GM18520 (cell line): ENCODE measurements around the gene FBXO40.
"Not testable (repeated sequence)": the region's sequence is repeated elsewhere in the genome, so short reads cannot be mapped to it uniquely, and the experiment has no call there.

Experiments used
- ATAC-seq: cut with Tn5 transposase; IDR thresholded peaks from one replicate; pipeline ENCODE4 v1.9.1; 2021; ENCODE audit not compliant: unreplicated experiment

The FBXO40 gene, protein sequence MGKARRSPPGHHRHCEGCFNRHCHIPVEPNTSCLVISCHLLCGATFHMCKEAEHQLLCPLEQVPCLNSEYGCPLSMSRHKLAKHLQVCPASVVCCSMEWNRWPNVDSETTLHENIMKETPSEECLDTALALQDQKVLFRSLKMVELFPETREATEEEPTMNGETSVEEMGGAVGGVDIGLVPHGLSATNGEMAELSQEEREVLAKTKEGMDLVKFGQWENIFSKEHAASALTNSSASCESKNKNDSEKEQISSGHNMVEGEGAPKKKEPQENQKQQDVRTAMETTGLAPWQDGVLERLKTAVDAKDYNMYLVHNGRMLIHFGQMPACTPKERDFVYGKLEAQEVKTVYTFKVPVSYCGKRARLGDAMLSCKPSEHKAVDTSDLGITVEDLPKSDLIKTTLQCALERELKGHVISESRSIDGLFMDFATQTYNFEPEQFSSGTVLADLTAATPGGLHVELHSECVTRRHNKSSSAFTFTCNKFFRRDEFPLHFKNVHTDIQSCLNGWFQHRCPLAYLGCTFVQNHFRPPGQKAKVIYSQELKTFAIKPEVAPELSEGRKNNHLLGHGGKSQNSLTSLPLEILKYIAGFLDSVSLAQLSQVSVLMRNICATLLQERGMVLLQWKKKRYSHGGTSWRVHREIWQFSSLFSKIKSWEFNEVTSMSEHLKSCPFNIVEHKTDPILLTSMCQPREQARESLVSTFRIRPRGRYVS

GRCh38 chr3:121592856-121593702 lies at the start of gene FBXO40:
Gene FBXO40 (plus strand): TSS chr3:121593379. CDS start chr3:121620576, 27,197 bp downstream.
- ATAC-seq: no peak

DNA sequence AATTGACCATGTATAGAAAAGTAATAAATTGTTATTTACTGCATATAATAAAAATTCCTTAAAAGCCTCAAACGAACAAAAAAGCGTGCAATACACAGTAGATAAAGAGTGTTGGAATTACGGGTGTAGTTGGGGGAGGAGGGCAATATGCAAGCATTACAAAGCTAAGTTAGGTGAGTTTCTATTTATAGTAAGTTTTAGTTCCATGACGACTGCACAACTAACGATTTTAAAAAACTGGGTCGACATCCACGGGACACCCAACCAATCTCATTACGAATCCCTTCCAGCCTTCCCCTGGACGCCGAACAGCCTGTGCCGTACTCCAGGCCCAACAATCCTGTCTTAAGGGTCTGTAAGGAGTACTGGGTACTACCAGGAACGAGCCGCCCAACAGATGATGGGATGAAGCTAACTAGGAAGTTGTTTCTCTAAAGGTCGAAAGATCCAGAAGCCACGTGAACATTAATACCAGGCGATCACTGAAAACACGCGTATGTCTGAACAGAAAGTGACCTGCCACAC lies 48.1 kb upstream of the FBXO40 start:
- ATAC-seq: no peak

DNA sequence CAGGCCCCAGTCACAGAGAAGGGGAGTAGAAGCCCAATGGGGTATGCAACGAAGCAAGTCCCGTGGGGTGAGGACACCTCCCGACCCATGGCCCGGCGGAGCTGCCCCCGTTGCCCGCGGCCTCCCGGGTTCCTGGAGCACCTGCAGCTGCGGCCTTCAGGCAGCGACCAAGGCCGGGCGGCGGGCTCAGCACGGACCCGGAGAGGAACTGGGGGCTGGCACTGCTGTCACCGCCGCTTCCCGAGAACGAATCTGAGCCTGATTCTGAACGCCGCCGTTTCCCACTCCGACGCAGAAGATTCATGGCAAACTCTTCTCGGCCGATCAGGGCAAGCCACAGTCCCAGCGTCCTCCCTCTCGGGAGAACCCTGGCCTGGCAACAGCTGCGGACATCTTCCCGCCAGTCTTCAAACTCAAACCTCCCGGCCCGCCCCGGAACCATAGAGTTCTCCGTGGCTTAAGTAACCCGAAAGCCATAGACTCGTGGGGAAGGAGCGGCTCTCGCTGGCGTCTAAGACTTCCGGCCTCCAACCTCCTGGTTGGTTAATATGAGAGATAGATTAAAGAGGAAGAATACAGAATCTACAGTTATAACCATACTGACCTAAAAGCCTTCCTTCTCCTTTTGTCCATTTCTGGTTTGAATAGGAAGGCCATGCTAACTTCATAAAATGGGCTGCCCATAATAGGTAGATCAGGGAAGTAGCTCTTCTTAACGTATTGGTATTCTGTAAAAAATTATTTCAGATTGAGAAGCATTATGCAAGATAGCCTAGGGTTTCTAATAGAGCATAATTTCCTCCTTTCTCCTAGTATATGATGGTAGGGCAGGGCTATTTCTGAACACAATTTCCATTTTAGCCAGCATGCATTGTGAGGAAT lies 47.4 kb upstream of the FBXO40 start, which contains the start of gene POLQ:
POLQ (minus strand) TSS at position 415 of the 882 bp plus-strand sequence; CDS start at position 304, 111 bp downstream.
- peak; percentile 72 for ATAC-seq

- ATAC-seq: no peak
Measured at GRCh38 chr3:121552379-121552778, 40.8 kb upstream of the FBXO40 start.

- no peak for ATAC-seq
Measured at GRCh38 chr3:121552797-121553196, 40.4 kb upstream of the FBXO40 start.

DNA sequence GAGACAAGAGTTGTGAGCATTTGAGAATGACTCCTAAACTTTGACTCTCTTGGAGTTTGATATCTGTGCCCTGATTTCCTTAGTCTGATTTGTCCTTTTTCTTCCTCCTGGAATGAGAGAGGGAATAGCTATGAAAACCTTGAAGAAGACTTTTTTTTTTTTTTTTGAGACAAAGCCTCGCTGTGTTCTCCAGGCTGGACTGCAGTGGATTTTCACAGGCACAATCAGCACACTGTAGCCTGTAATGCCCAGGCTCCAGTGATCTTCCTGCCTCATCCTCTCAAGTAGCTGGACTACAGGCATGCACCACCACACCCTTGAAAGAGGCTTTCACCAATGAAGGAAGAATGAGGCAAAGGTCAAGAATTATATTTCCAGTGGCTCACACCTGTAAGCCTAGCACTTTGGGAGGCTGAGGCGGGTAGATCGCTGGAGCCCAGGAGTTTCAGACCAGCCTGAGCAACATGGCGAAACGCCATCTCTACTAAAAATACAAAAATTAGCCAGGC lies 35.7 kb upstream of the FBXO40 start:
- ATAC-seq: no peak

DNA sequence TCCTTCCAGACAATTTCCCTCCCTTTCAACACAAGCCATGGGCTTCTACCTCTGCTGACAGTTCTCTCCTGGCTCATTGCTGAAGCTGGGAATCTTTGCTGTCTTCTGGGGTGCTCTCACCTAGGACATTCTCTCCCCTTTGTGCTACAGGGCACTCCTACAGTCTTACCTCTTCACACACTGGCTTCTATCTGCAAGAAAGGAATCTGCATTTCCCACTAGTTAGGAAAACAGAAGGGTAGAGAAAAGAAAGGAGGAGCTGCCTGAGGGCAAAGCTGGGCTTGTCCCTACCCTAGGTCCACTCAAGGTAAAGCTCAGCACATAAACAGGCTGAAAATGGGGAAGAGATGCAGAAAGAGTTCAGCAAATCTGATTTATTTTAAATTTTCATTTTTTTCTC lies 31.0 kb upstream of the FBXO40 start:
- no peak for ATAC-seq

DNA sequence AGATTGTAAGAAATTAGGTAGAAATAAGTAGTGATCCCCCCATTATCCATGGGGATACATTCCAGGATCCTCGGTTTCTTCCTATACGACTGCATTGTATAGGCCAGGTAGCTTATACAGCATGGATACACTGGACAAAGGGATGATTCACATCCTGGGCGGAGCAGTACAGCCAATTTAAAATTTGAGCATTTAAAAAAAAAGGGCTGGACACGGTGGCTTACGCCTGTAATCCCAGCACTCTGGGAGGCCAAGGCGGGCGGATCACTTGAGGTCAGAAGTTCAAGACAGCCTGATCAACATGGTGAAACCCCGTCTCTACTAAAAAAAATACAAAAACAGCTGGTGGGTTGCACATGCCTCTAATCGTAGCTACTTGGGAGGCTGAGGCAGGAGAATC lies 26.4 kb upstream of the FBXO40 start:
- no peak for ATAC-seq

GRCh38 chr3:121567649-121568048 lies 25.5 kb upstream of the FBXO40 start, which contains the start of gene ARGFX:
Gene ARGFX (plus strand): TSS chr3:121567949. CDS start chr3:121570714, 2,765 bp downstream.
- no peak for ATAC-seq

DNA sequence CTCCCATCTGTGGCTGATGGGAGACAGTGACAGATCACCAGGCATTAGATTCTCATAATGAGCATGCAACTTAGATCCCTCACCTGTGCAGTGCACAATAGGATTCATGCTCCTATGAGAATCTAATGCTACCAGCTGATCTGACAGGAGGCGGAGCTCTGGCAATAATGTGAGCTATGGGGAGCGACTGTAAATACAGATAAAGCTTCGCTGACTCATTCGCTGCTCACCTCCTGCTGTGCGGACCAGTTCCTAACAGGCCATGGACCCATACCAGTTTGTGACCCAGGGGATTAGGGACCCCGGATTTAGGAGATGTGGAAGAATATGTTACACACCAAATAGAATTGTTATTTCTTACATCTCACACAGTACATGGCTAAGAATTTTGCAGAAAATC lies 18.7 kb upstream of the FBXO40 start:
- ATAC-seq: no peak

GRCh38 chr3:121581691-121582090 lies 11.5 kb upstream of the FBXO40 start:
- ATAC-seq: no peak

DNA sequence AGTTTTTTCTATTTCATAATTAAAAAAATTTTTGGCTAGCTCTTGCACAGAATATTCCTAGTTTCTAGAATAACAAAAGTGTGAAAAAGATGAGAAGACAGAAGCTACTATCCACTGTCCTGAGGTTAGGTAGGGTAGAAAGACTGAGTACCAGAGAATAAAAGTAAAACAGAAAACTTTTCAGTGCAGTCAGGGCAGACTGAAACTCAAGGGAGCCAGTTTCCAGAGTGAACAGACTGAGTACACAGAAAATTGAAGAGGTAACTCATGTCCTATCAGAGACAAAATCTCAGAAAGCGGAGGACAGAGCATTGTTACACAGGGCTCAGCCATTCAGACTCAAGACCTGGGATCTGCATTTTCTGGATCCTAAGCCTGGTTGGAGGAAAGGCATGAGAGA lies 8.8 kb upstream of the FBXO40 start:
- ATAC-seq: no peak

- ATAC-seq: not testable (repeated sequence)
Measured at GRCh38 chr3:121593806-121594205, 627 bp downstream of the FBXO40 start.

- no peak for ATAC-seq
Measured at GRCh38 chr3:121594850-121595249, 1.7 kb downstream of the FBXO40 start.

- ATAC-seq: no peak
Measured at GRCh38 chr3:121595765-121596406, 2.7 kb downstream of the FBXO40 start.

GRCh38 chr3:121598564-121598963 lies 5.4 kb downstream of the FBXO40 start:
- ATAC-seq: no peak

DNA sequence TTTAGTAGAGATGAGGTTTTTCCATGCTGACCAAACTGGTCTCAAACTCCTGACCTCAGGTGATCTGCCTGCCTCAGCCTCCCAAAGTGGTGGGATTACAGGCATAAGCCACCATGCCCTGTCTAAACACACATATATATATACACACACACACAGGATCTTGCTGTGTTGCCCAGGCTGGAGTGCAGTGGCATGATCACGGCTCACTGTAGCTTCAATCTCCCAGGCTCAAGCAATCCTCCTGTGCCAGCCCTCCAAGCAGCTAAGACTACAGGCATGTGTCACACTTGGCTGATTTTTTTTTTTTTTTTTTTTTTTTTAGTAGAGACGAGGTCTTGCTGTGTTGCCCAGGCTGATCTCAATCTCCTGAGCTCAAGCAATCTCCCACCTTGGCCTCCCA lies 6.7 kb downstream of the FBXO40 start:
- not testable (repeated sequence) for ATAC-seq

GRCh38 chr3:121601212-121601812 lies 8.1 kb downstream of the FBXO40 start:
- no peak for ATAC-seq

GRCh38 chr3:121604759-121605158 lies 11.6 kb downstream of the FBXO40 start:
- no peak for ATAC-seq
